GM19043 (cell line): ENCODE data around the gene FGD3.
"Not testable (repeated sequence)": the region's sequence is repeated elsewhere in the genome, so short reads cannot be mapped to it uniquely, and the experiment has no call there.

Source experiments
- ATAC-seq: cut with Tn5 transposase; IDR thresholded peaks from one replicate; pipeline ENCODE4 v1.9.1; 2021; ENCODE audit warnings: low read depth; ENCODE audit not compliant: unreplicated experiment

The FGD3 gene

GRCh38 chr9:92947268-92948037, at the start of gene FGD3:
Gene FGD3, plus strand, starts transcription at chr9:92947523. Its CDS starts 28,734 bp downstream, at chr9:92976257.
- no peak for ATAC-seq

- ATAC-seq: not testable (repeated sequence)
Measured at GRCh38 chr9:92905137-92905536, 42.2 kb upstream of the FGD3 start.

- ATAC-seq: no peak
Measured at GRCh38 chr9:92911511-92912475, 35.5 kb upstream of the FGD3 start.

- no peak for ATAC-seq
Measured at GRCh38 chr9:92917176-92917800, 30.0 kb upstream of the FGD3 start.

GRCh38 chr9:92920437-92920836, 26.9 kb upstream of the FGD3 start:
- ATAC-seq: no peak

- no peak for ATAC-seq
Measured at GRCh38 chr9:92931606-92932005, 15.7 kb upstream of the FGD3 start.

GRCh38 chr9:92934321-92934720, 13.0 kb upstream of the FGD3 start:
- ATAC-seq: no peak

- ATAC-seq: no peak
Measured at GRCh38 chr9:92938025-92938424, 9.3 kb upstream of the FGD3 start.

- ATAC-seq: no peak
Measured at GRCh38 chr9:92941861-92942260, 5.5 kb upstream of the FGD3 start.

- ATAC-seq: no peak
Measured at GRCh38 chr9:92942688-92943616, 4.4 kb upstream of the FGD3 start.

- no peak for ATAC-seq
Measured at GRCh38 chr9:92944921-92945320, 2.4 kb upstream of the FGD3 start.

GRCh38 chr9:92945796-92946195, 1.5 kb upstream of the FGD3 start:
- no peak for ATAC-seq

- no peak for ATAC-seq
Measured at GRCh38 chr9:92948038-92948534, 763 bp downstream of the FGD3 start.

- no peak for ATAC-seq
Measured at GRCh38 chr9:92948632-92949031, 1.3 kb downstream of the FGD3 start.

- no peak for ATAC-seq
Measured at GRCh38 chr9:92949266-92949982, 2.1 kb downstream of the FGD3 start.

GRCh38 chr9:92950359-92950955, 3.1 kb downstream of the FGD3 start:
- ATAC-seq: no peak

- no peak for ATAC-seq
Measured at GRCh38 chr9:92952906-92953610, 5.7 kb downstream of the FGD3 start.
